H1 (cell line): Measurements from ENCODE around the gene SMC2. TPM values are rescaled to one million over a fixed set of nuclear protein-coding genes. Genes with fewer than 3 reads are reported as not detected.

Experiments
- CTCF ChIA-PET: fragments of 300-600 bp; sonication (Branson Sonifier 250); formaldehyde crosslinking; loops from one replicate; lab custom pipeline; 2021; ENCODE audit not compliant: partially characterized antibody; lab: Charles Lee
- POLR2A ChIA-PET: fragments of 300-600 bp; sonication (Branson Sonifier 250); formaldehyde crosslinking; loops from one replicate; lab custom pipeline; 2021; ENCODE audit warnings: inconsistent platforms; ENCODE audit not compliant: partially characterized antibody; lab: Charles Lee
- DNase-seq, 2 experiments: peaks; one replicate each; pipeline versions ENCODE4 v3.0.0 to v3.0.0-alpha.2; 2010 to 2022; ENCODE audit warnings: low spot score in 2 of 2, low read depth in 1 of 2, mixed read lengths in 1 of 2
- FAIRE-seq: peaks from 2 replicates; lab custom pipeline; 2011; peaks lifted over from hg19 to GRCh38; lab: Jason Lieb, UNC
- H2AFZ ChIP-seq: 2 replicates; pipeline ENCODE4 v1.8.1; 2012; ENCODE audit warnings: low read length, inconsistent platforms
- H2AK5ac ChIP-seq: 2 replicates; pipeline ENCODE4 v1.6.1; 2013; ENCODE audit warnings: low read depth, low read length
- H2BK120ac ChIP-seq: replicated peaks from 2 replicates; pipeline ENCODE3; 2013; ENCODE audit warnings: low read depth, low read length, inconsistent platforms
- H2BK12ac ChIP-seq: 2 replicates; pipeline ENCODE4 v1.6.1; 2013; ENCODE audit warnings: low read depth, low read length
- H2BK15ac ChIP-seq: 2 replicates; pipeline ENCODE4 v1.6.1; 2013; ENCODE audit warnings: low read length
- H2BK20ac ChIP-seq: 2 replicates; pipeline ENCODE4 v1.6.1; 2013; ENCODE audit warnings: low read length
- H2BK5ac ChIP-seq: 2 replicates; pipeline ENCODE4 v1.6.1; 2013; ENCODE audit warnings: low read depth, low read length
- H3K14ac ChIP-seq: 2 replicates; pipeline ENCODE4 v1.6.1; 2013; ENCODE audit warnings: inconsistent platforms; ENCODE audit not compliant: insufficient read length
- H3K18ac ChIP-seq: 2 replicates; pipeline ENCODE4 v1.6.1; 2013; ENCODE audit warnings: low read length; ENCODE audit errors: extremely low read depth
- H3K23ac ChIP-seq: 2 replicates; pipeline ENCODE4 v1.6.1; 2013; ENCODE audit warnings: inconsistent platforms; ENCODE audit not compliant: insufficient read length
- H3K23me2 ChIP-seq: 2 replicates; pipeline ENCODE4 v1.6.1; 2013; ENCODE audit warnings: low read depth, low read length
- H3K27ac ChIP-seq: 2 replicates; pipeline ENCODE4 v1.6.1; 2011; ENCODE audit warnings: low read depth, low read length, inconsistent platforms
- H3K27me3 ChIP-seq, 4 experiments: replicated peaks in 1 of 4; 1 replicate in 1 of 4; 2 replicates in 3 of 4; pipeline versions ENCODE4 v1.6.1 to v1.8.1; 2011 to 2013; ENCODE audit warnings: low read length in 3 of 4, mild to moderate bottlenecking in 3 of 4, inconsistent platforms in 2 of 4, mixed read lengths in 2 of 4, moderate library complexity in 1 of 4; ENCODE audit not compliant: control insufficient read depth in 3 of 4, insufficient read depth in 3 of 4; ENCODE audit errors: extremely low read depth in 1 of 4
- H3K36me3 ChIP-seq, 4 experiments: 2 replicates each; pipeline versions ENCODE4 v1.6.1 to v1.8.1; 2011 to 2013; ENCODE audit warnings: mild to moderate bottlenecking in 4 of 4, low read length in 3 of 4, moderate library complexity in 2 of 4, control low read depth in 1 of 4, inconsistent platforms in 1 of 4; ENCODE audit not compliant: insufficient read depth in 4 of 4, control insufficient read depth in 2 of 4
- H3K4ac ChIP-seq: replicated peaks from 2 replicates; pipeline ENCODE3; 2013; ENCODE audit warnings: low read length, low read depth, mixed read lengths, inconsistent platforms; ENCODE audit not compliant: insufficient read length
- H3K4me1 ChIP-seq, 4 experiments: replicated peaks in 1 of 4; 1 replicate in 1 of 4; 2 replicates in 3 of 4; pipeline versions ENCODE4 v1.6.1 to v1.8.1; 2011 to 2013; ENCODE audit warnings: low read length in 3 of 4, inconsistent platforms in 2 of 4, mixed read lengths in 1 of 4; ENCODE audit not compliant: insufficient read depth in 4 of 4, control insufficient read depth in 3 of 4
- H3K4me2 ChIP-seq, 2 experiments: 2 replicates each; pipeline versions ENCODE4 v1.6.1 to v1.8.1; 2011 to 2013; ENCODE audit warnings: low read depth in 2 of 2, low read length in 2 of 2, control low read depth in 1 of 2, inconsistent platforms in 1 of 2, mild to moderate bottlenecking in 1 of 2; ENCODE audit not compliant: insufficient read depth in 1 of 2
- H3K4me3 ChIP-seq, 4 experiments: fragments of 200-600, 300-600 bp in 1 of 4; sonication (generic), shearing (Covaris generic), sonication (Bioruptor Twin) in 1 of 4; 2 replicates each; pipeline versions ENCODE4 v1.5.1 to v1.8.1; 2011 to 2016; ENCODE audit warnings: low read length in 4 of 4, low read depth in 3 of 4, control low read depth in 2 of 4, inconsistent platforms in 2 of 4, mild to moderate bottlenecking in 2 of 4, mixed read lengths in 1 of 4, moderate library complexity in 1 of 4; ENCODE audit not compliant: insufficient read depth in 2 of 4; ENCODE audit errors: extremely low read depth in 1 of 4
- H3K56ac ChIP-seq: replicated peaks from 2 replicates; pipeline ENCODE3; 2013; ENCODE audit warnings: low read depth, mild to moderate bottlenecking, mixed read lengths, low read length, inconsistent platforms; ENCODE audit not compliant: insufficient read length
- H3K79me1 ChIP-seq: 2 replicates; pipeline ENCODE4 v1.6.1; 2013; ENCODE audit warnings: low read depth, low read length, control low read depth
- H3K79me2 ChIP-seq, 2 experiments: 2 replicates each; pipeline versions ENCODE4 v1.6.1 to v1.8.1; 2012 to 2013; ENCODE audit warnings: low read length in 2 of 2, mild to moderate bottlenecking in 2 of 2, inconsistent platforms in 1 of 2; ENCODE audit not compliant: insufficient read depth in 2 of 2, control insufficient read depth in 1 of 2
- H3K9ac ChIP-seq, 4 experiments: replicated peaks in 1 of 4; 1 replicate in 1 of 4; 2 replicates in 3 of 4; pipeline versions ENCODE4 v1.6.1 to v1.8.1; 2011 to 2013; ENCODE audit warnings: low read depth in 3 of 4, low read length in 3 of 4, control low read depth in 2 of 4, mild to moderate bottlenecking in 2 of 4, moderate library complexity in 2 of 4, inconsistent platforms in 1 of 4; ENCODE audit errors: extremely low read depth in 1 of 4
- H3K9me3 ChIP-seq, 2 experiments: 2 replicates each; pipeline versions ENCODE4 v1.6.1 to v1.8.1; 2012 to 2013; ENCODE audit warnings: mild to moderate bottlenecking in 2 of 2, moderate library complexity in 2 of 2, control low read depth in 1 of 2, inconsistent platforms in 1 of 2, low read depth in 1 of 2, low read length in 1 of 2, mixed read lengths in 1 of 2; ENCODE audit not compliant: insufficient read depth in 2 of 2
- H4K20me1 ChIP-seq, 2 experiments: replicated peaks in 1 of 2; 2 replicates each; pipeline versions ENCODE3 to v1.8.1; 2011 to 2013; ENCODE audit warnings: inconsistent platforms in 2 of 2, low read length in 2 of 2, mild to moderate bottlenecking in 1 of 2; ENCODE audit not compliant: insufficient read depth in 2 of 2, control insufficient read depth in 1 of 2
- H4K5ac ChIP-seq: 2 replicates; pipeline ENCODE4 v1.6.1; 2013; ENCODE audit warnings: low read length, low read depth, mixed read lengths, inconsistent platforms; ENCODE audit not compliant: insufficient read length
- H4K8ac ChIP-seq: 2 replicates; pipeline ENCODE4 v1.8.0; 2013; ENCODE audit warnings: mild to moderate bottlenecking, moderate library complexity, low read length, inconsistent platforms; ENCODE audit not compliant: insufficient read depth; ENCODE audit errors: extremely low read depth
- H4K91ac ChIP-seq: replicated peaks from 2 replicates; pipeline ENCODE3; 2013; ENCODE audit warnings: low read length, mixed read lengths, inconsistent platforms; ENCODE audit not compliant: insufficient read length
- BACH1 ChIP-seq: IDR thresholded peaks from 2 replicates; pipeline ENCODE4 v1.6.1; 2012; ENCODE audit warnings: low read length, improper control_type of control experiment
- BCL11A ChIP-seq, 2 experiments: IDR thresholded peaks; one replicate each; pipeline ENCODE4 v1.6.1; 2011; ENCODE audit warnings: low read depth in 2 of 2, low read length in 2 of 2, mild to moderate bottlenecking in 2 of 2
- CHD1 ChIP-seq: IDR thresholded peaks from 2 replicates; pipeline ENCODE4 v1.6.1; 2012; ENCODE audit warnings: low read depth, low read length, improper control_type of control experiment
- E2F6 ChIP-seq: IDR thresholded peaks from 2 replicates; pipeline ENCODE4 v1.6.1; 2012; ENCODE audit warnings: inconsistent platforms
- EP300 ChIP-seq, 2 experiments: IDR thresholded peaks; 1 replicate in 1 of 2; 2 replicates in 1 of 2; pipeline ENCODE4 v1.6.1; 2011 to 2012; ENCODE audit warnings: low read depth in 2 of 2, low read length in 2 of 2, mild to moderate bottlenecking in 2 of 2, borderline replicate concordance in 1 of 2, inconsistent platforms in 1 of 2, moderate library complexity in 1 of 2
- GABPA ChIP-seq: IDR thresholded peaks from 2 replicates; pipeline ENCODE4 v1.6.1; 2011; ENCODE audit warnings: mild to moderate bottlenecking, low read length, moderate library complexity, borderline replicate concordance; ENCODE audit not compliant: insufficient read depth
- POLR2AphosphoS5 ChIP-seq: IDR thresholded peaks from 2 replicates; pipeline ENCODE4 v1.6.1; 2011; ENCODE audit warnings: low read depth, low read length
- RXRA ChIP-seq: IDR thresholded peaks from 2 replicates; pipeline ENCODE4 v1.6.1; 2011; ENCODE audit warnings: low read depth, mild to moderate bottlenecking, low read length, moderate library complexity; ENCODE audit not compliant: insufficient read depth
- SP4 ChIP-seq: IDR thresholded peaks from 2 replicates; pipeline ENCODE4 v1.6.1; 2012; ENCODE audit warnings: low read length, inconsistent platforms
- SUZ12 ChIP-seq: fragments of 200-600 bp; sonication (generic); IDR thresholded peaks from 2 replicates; pipeline ENCODE4 v1.6.1; 2012; ENCODE audit warnings: mild to moderate bottlenecking, inconsistent platforms, low read length, moderate library complexity, mixed read lengths
- WGBS, 2 experiments: shearing (Covaris generic) in 1 of 2; methylation state at CpG; one replicate each; pipeline versions ENCODE4 v1.1.6 to v1.1.7; 2013 to 2015; ENCODE audit warnings: low lambda C conversion rate in 2 of 2, mixed read lengths in 2 of 2, inconsistent platforms in 1 of 2, low coverage in 1 of 2, missing lambda C conversion rate in 1 of 2; ENCODE audit not compliant: insufficient replicate concordance in 2 of 2, insufficient coverage in 1 of 2, insufficient read length in 1 of 2; ENCODE audit errors: extremely low coverage in 1 of 2, missing lambda C conversion rate in 1 of 2; 5-methylcytosine and 5-hydroxymethylcytosine counted together
- polyA plus RNA-seq, 7 experiments: library from polyadenylated mRNA; depleted of rRNA in 3 of 7; stranded (reverse) in 5 of 7; unstranded in 2 of 7; fragments of >200 nt in 5 of 7; fragments of 200-250 nt in 2 of 7; gene quantifications; 1 replicate in 5 of 7; 2 replicates in 1 of 7; 4 replicates in 1 of 7; pipeline versions ENCODE4 v1.2.1 to v1.2.3, GENCODE V29; 2011 to 2013; ENCODE audit warnings: missing spikeins in 2 of 7, mixed read lengths in 2 of 7
- total RNA-seq: library from RNA; stranded (reverse); fragmentation: NEBNext Ultra II Directional; extraction: Animal tissue kit (Norgen Biotek cat#: 25700); gene quantifications from 2 replicates; pipeline ENCODE4 v1.2.1, GENCODE V29; 2021

SMC2 gene
- total and polyA plus RNA-seq, 2 of the 8 experiments (the other 6 are each of a cell fraction or from before 2014, with no cell fraction given) = 7.5 to 39.8 TPM

DNA sequence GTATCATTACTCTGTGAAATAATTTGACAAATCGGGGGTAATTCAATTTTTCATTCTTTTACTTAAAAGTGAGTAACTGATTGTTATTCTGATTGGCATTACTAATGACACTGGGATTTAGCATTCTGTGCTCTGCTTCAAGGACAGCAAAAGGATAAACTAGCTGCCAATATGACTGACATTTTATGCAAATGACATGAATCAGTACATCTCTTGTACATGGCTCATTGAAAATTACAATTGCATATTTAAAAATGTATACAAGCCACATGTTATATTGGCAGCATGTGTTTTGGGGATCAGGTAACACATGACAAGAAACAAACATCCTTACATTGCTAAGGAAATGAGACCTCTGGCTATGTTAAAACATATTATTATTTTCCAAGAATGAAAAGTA, 79.0 kb downstream of the SMC2 start:
- no peaks in the 10 kb centered on the region for H3K79me2 ChIP-seq
- no peak overlapping the region for H4K91ac ChIP-seq
- H3K27ac ChIP-seq = no peak overlapping the region
- ChIA-PET CTCF (interaction anchor here (1.9 kb wide), 1 partner anchor 213 kb away, joined by 15 read pairs; no protein-coding TSS in a partner anchor), POLR2A (no interaction called here)
- H3K36me3 ChIP-seq = no peaks in the 10 kb centered on the region
- FAIRE-seq = no peak
- no peak overlapping the region for H2AFZ ChIP-seq
- H4K8ac ChIP-seq = no peak overlapping the region
- H3K4me2 ChIP-seq = no peak overlapping the region
- H3K56ac ChIP-seq = no peak overlapping the region
- no peak overlapping the region for H2BK12ac ChIP-seq
- no peaks in the 10 kb centered on the region for H4K20me1 ChIP-seq
- no peak overlapping the region for H2AK5ac ChIP-seq
- no peaks in the 10 kb centered on the region for H3K9me3 ChIP-seq
- no peak overlapping the region for H4K5ac ChIP-seq
- H3K9ac ChIP-seq = no peak overlapping the region
- H2BK5ac ChIP-seq = no peak overlapping the region
- no peak overlapping the region for H3K18ac ChIP-seq
- H3K23me2 ChIP-seq = no peaks in the 10 kb centered on the region
- H3K23ac ChIP-seq = no peak overlapping the region
- WGBS, 2 experiments = 87% methylated on average over 1 of the region's 1 CpG; no CpG with 5 or more reads in 1 of the 2 experiments
- no peak overlapping the region for H2BK20ac ChIP-seq
- no peaks in the 10 kb centered on the region for H3K27me3 ChIP-seq
- H3K4me1 ChIP-seq = no peaks in the 10 kb centered on the region
- H2BK120ac ChIP-seq = no peak overlapping the region
- DNase-seq = no peak
- H3K4me3 ChIP-seq = no peak overlapping the region
- H2BK15ac ChIP-seq = no peak overlapping the region
- H3K4ac ChIP-seq = no peak overlapping the region
- no peaks in the 10 kb centered on the region for H3K79me1 ChIP-seq
- H3K14ac ChIP-seq = no peak overlapping the region
- TF ChIP-seq RXRA (no peak), SP4 (no peak), SUZ12 (no peak), BACH1 (no peak), EP300 (IDR thresholded peaks at IDR 0.05; ENCODE audit: borderline replicate concordance in 1 of 2, low read depth in 2 of 2, low read length in 2 of 2) (no peak), GABPA (no peak), E2F6 (no peak), CHD1 (no peak), POLR2AphosphoS5 (no peak), BCL11A (IDR thresholded peaks at IDR 0.05; ENCODE audit: low read depth in 2 of 2, low read length in 2 of 2) (no peak)
- TF ChIP-seq, all 59 proteins: peak for 0
